Heart left ventricle (tissue), 16 donors: ENCODE data around the gene SPTB. TPM values are rescaled to one million over a fixed set of nuclear protein-coding genes. Genes with fewer than 3 reads are reported as not detected.

Experiments
- ATAC-seq, 4 donors: fragments of 200-7000 bp; cut with Tn5 transposase; one replicate each; pipeline ENCODE4 v1.9.1; 2020 to 2022; ENCODE audit warnings: moderate library complexity in 4 of 4, mild to moderate bottlenecking in 3 of 4, moderate number of reproducible peaks in 1 of 4
- DNase-seq, 5 donors: peaks; one replicate each; pipeline ENCODE4 v3.0.0-alpha.2; 2020
- H3K27ac ChIP-seq, 12 donors: fragments of 200-600 bp; sonication (generic) in 4 of 12; one replicate each; pipeline versions ENCODE4 v1.5.0 to v1.8.0; 2016 to 2022; ENCODE audit warnings: mild to moderate bottlenecking in 2 of 12
- H3K27me3 ChIP-seq, 9 donors: fragments of 200-600 bp; sonication (generic) in 2 of 9; one replicate each; pipeline versions ENCODE4 v1.5.1 to v1.8.0; 2016 to 2022; ENCODE audit warnings: mild to moderate bottlenecking in 3 of 9
- H3K36me3 ChIP-seq, 9 donors: fragments of 200-600 bp; sonication (generic) in 2 of 9; one replicate each; pipeline versions ENCODE4 v1.5.0 to v1.8.0; 2018 to 2022; ENCODE audit warnings: mild to moderate bottlenecking in 2 of 9
- H3K4me1 ChIP-seq, 12 donors: fragments of 200-600 bp; sonication (generic) in 4 of 12; one replicate each; pipeline versions ENCODE4 v1.5.0 to v1.8.0; 2016 to 2022; ENCODE audit warnings: mild to moderate bottlenecking in 3 of 12
- H3K4me3 ChIP-seq, 12 donors: fragments of 200-600 bp; sonication (generic) in 4 of 12; one replicate each; pipeline versions ENCODE4 v1.5.0 to v1.8.0; 2017 to 2022; ENCODE audit warnings: mild to moderate bottlenecking in 9 of 12, moderate library complexity in 4 of 12
- H3K9me3 ChIP-seq, 12 donors: fragments of 200-600 bp; sonication (generic) in 4 of 12; one replicate each; pipeline versions ENCODE4 v1.5.0 to v1.8.0; 2016 to 2022; ENCODE audit warnings: mild to moderate bottlenecking in 1 of 12
- CTCF ChIP-seq, 12 donors: fragments of 200-600 bp; sonication (generic) in 4 of 12; IDR thresholded peaks; one replicate each; pipeline versions ENCODE4 v1.5.0 to v1.8.0; 2018 to 2022; ENCODE audit warnings: antibody characterized with exemption in 12 of 12, mild to moderate bottlenecking in 5 of 12
- POLR2A ChIP-seq, 2 donors: fragments of 450-650 bp; IDR thresholded peaks; one replicate each; pipeline ENCODE4 v1.6.1; 2017; ENCODE audit warnings: antibody characterized with exemption in 2 of 2, mild to moderate bottlenecking in 2 of 2, moderate library complexity in 2 of 2
- WGBS, 4 donors: extraction: QIAGEN DNeasy Blood & Tissue Kit in 2 of 4; methylation state at CpG; one replicate each; pipeline versions ENCODE4 v1.1.5 to v1.1.7; 2013 to 2018; 5-methylcytosine and 5-hydroxymethylcytosine counted together
- intact Hi-C, 10 donors: fragments of 100-400 bp; cut with DNase I; formaldehyde crosslinking; loops; one replicate each; pipeline versions ENCODE4 v1.11.1 to v1.14.2; 2022
- polyA plus RNA-seq, 2 donors: library from polyadenylated mRNA; stranded (reverse); fragments of 200-250 nt; gene quantifications; one replicate each; pipeline ENCODE4 v1.2.3, GENCODE V29; 2013
- total RNA-seq, 9 donors: library from RNA; depleted of rRNA in 2 of 9; stranded (reverse); fragments of >200 nt in 2 of 9; fragmentation: NEBNext Ultra II Directional in 3 of 9; extraction: Animal tissue kit (Norgen Biotek cat#: 25700) in 3 of 9; gene quantifications; one replicate each; pipeline versions ENCODE4 v1.1.0 to v1.2.4, GENCODE V29; 2016 to 2023
- donor health status: ischemic (EF 13 %, LVEDD 7.1; RV severe dilation, severe dysfunction).
- donor health status: healthy with polysubstance abuse.
- donor health status: DM: no; HTN: yes; CAD: no.
- donor health status: DM: no; HTN: no; CAD: no.
- donor health status: ischemic (EF 25% LVEDD 6.9; RV normal size, moderate dysfunction).
- donor health status: ischemic (EF 25% LVEDD 5.7; RV mildly dilated, moderate dysfunction).
- donor health status: healthy.
- donor health status: DM: yes; HTN: yes; CAD: no.
- donor health status: ischemic (EF 35%, LVEDD 5.7; RV mildly dilated, moderate dysfunction).
- donor health status: nonischemic (EF 11% LVEDD 7.7; RV severe dilation, severe dysfunction).
- donor health status: DM: yes; HTN: yes; CAD: no.
- donor health status: PGD.
- donor health status: ischemic (EF 29% LVEDD 5.4; RV normal size, mild dysfunction).
- donor health status: nonischemic (EF 23%, LVEDD 6.1; RV moderate dilation, normal function).

The SPTB gene
- total and polyA plus RNA-seq, 11 donors: 60.3 to 195 (median 92.6) TPM

- H3K27me3 ChIP-seq: no peaks in the 10 kb centered on the region
- no peak overlapping the region for H3K4me3 ChIP-seq
- 66 to 76% (median 72%) methylated on average over 5 of the region's 5 CpGs for WGBS, 4 donors
- peaks cover 0 to 47% (median 24%) of the 10 kb centered on the region in 12 donors for H3K4me1 ChIP-seq
- peak in 3 of 4 donors; percentile 56 to 72 (median 67) for ATAC-seq
- intact Hi-C loops: no loop called here
- peak in 3 of 5 donors; percentile 57 to 81 (median 64) for DNase-seq
- TF ChIP-seq POLR2A (IDR thresholded peaks at IDR 0.05): no peak
- no peak for TF ChIP-seq CTCF (IDR thresholded peaks at IDR 0.05)
- peaks cover 0 to 58% (median 47%) of the 10 kb centered on the region in 9 donors for H3K36me3 ChIP-seq
- H3K27ac ChIP-seq: peak overlapping the region in 7 of 12 donors; percentile 1 to 50 (median 31)
- H3K9me3 ChIP-seq: no peaks in the 10 kb centered on the region
Observed at GRCh38 chr14:64729386-64730060, 150.2 kb downstream of the SPTB start.

GRCh38 chr14:64728856-64729255, 150.9 kb downstream of the SPTB start:
- DNase-seq: peak in 1 of 5 donors; percentile 18
- Histone ChIP-seq H3K4me3 (no peak overlapping the region), H3K4me1 (peaks cover 0 to 54% (median 31%) of the 10 kb centered on the region in 12 donors), H3K36me3 (peaks cover 0 to 57% (median 46%) of the 10 kb centered on the region in 9 donors), H3K27ac (peak overlapping the region in 3 of 12 donors; percentile 9 to 40 (median 24)), H3K27me3 (no peaks in the 10 kb centered on the region), H3K9me3 (no peaks in the 10 kb centered on the region)
- intact Hi-C loops: no loop called here
- no peak for TF ChIP-seq POLR2A (IDR thresholded peaks at IDR 0.05)
- no peak for TF ChIP-seq CTCF (IDR thresholded peaks at IDR 0.05)
- 91 to 95% (median 93%) methylated on average over 10 of the region's 10 CpGs for WGBS, 4 donors
- ATAC-seq: no peak

- DNase-seq (peak in 1 of 5 donors; percentile 20), ATAC-seq (no peak)
- no peaks in the 10 kb centered on the region for H3K27me3 ChIP-seq
- H3K27ac ChIP-seq: peak overlapping the region in 3 of 12 donors; percentile 5 to 40 (median 9)
- no peak for TF ChIP-seq POLR2A (IDR thresholded peaks at IDR 0.05)
- no peak for TF ChIP-seq CTCF (IDR thresholded peaks at IDR 0.05)
- no peak overlapping the region for H3K4me3 ChIP-seq
- 86 to 94% (median 91%) methylated on average over 6 of the region's 6 CpGs for WGBS, 4 donors
- intact Hi-C loops: no loop called here
- H3K9me3 ChIP-seq: no peaks in the 10 kb centered on the region
- peaks cover 0 to 60% (median 32%) of the 10 kb centered on the region in 12 donors for H3K4me1 ChIP-seq
- peaks cover 0 to 50% (median 44%) of the 10 kb centered on the region in 9 donors for H3K36me3 ChIP-seq
Observed at GRCh38 chr14:64728106-64728505, 151.6 kb downstream of the SPTB start.

GRCh38 chr14:64727551-64728071, 152.1 kb downstream of the SPTB start:
- no peaks in the 10 kb centered on the region for H3K9me3 ChIP-seq
- DNase-seq: peak in 2 of 5 donors; percentile 12 to 22
- TF ChIP-seq CTCF (IDR thresholded peaks at IDR 0.05) (no peak), POLR2A (IDR thresholded peaks at IDR 0.05) (no peak)
- no peaks in the 10 kb centered on the region for H3K27me3 ChIP-seq
- peaks cover 0 to 63% (median 34%) of the 10 kb centered on the region in 12 donors for H3K4me1 ChIP-seq
- intact Hi-C loops: no loop called here
- H3K27ac ChIP-seq: peak overlapping the region in 1 of 12 donors; percentile 40
- peaks cover 0 to 45% (median 41%) of the 10 kb centered on the region in 9 donors for H3K36me3 ChIP-seq
- WGBS, 4 donors: 90 to 95% (median 93%) methylated on average over 16 to 22 of the region's 22 CpGs
- ATAC-seq: no peak
- no peak overlapping the region for H3K4me3 ChIP-seq
